Measurements from ENCODE around the gene HOXC9. TPM values are rescaled to one million over a fixed set of nuclear protein-coding genes. Genes with fewer than 3 reads are reported as not detected.
"Not testable (repeated sequence)": the region's sequence is repeated elsewhere in the genome, so short reads cannot be mapped to it uniquely, and the experiment has no call there.

Gene HOXC9
- total RNA-seq, 1 donor from 2014 or later, result not detected

GRCh38 chr12:54034785-54035310 is 34.9 kb downstream of the HOXC9 start:
- Mint-ChIP-seq H3K4me3 (no peak overlapping the region), H3K27me3 (peaks cover 84% of the 10 kb centered on the region), H3K9me3 (no peaks in the 10 kb centered on the region), H3K36me3 (ENCODE audit: low read depth) (no peaks in the 10 kb centered on the region), H3K4me1 (peaks cover 12% of the 10 kb centered on the region), H3K27ac (peak overlapping the region; percentile 60)
- intact Hi-C loops (cut with micrococcal nuclease), result loop anchor here (5.0 kb wide), 2 partner anchors 38 to 78 kb away; no protein-coding TSS in a partner anchor
- no peak for DNase-seq

GRCh38 chr12:54035568-54036264 is 35.8 kb downstream of the HOXC9 start:
- intact Hi-C loops (cut with micrococcal nuclease), result no loop called here
- Mint-ChIP-seq H3K4me3 (no peak overlapping the region), H3K9me3 (no peaks in the 10 kb centered on the region)

GRCh38 chr12:54036620-54037359 is 36.8 kb downstream of the HOXC9 start:
- no peaks in the 10 kb centered on the region for H3K36me3 Mint-ChIP-seq (ENCODE audit: low read depth)
- no peak for DNase-seq
- peaks cover 84% of the 10 kb centered on the region for H3K27me3 Mint-ChIP-seq

More at GRCh38 chr12:54035568-54036264, 35.8 kb downstream of the HOXC9 start:
- Mint-ChIP-seq H3K4me1 (peaks cover 12% of the 10 kb centered on the region), H3K27ac (no peak overlapping the region), H3K36me3 (ENCODE audit: low read depth) (no peaks in the 10 kb centered on the region), H3K27me3 (peaks cover 87% of the 10 kb centered on the region)
- DNase-seq, result no peak

GRCh38 chr12:54037360-54038283 is 37.7 kb downstream of the HOXC9 start:
- intact Hi-C loops (cut with micrococcal nuclease), result no loop called here
- H3K27ac Mint-ChIP-seq, result no peak overlapping the region
- DNase-seq, result no peak
- H3K4me1 Mint-ChIP-seq, result peaks cover 11% of the 10 kb centered on the region
- no peaks in the 10 kb centered on the region for H3K36me3 Mint-ChIP-seq (ENCODE audit: low read depth)
- no peaks in the 10 kb centered on the region for H3K9me3 Mint-ChIP-seq
- no peak overlapping the region for H3K4me3 Mint-ChIP-seq
- peaks cover 81% of the 10 kb centered on the region for H3K27me3 Mint-ChIP-seq

More at GRCh38 chr12:54036620-54037359, 36.8 kb downstream of the HOXC9 start:
- intact Hi-C loops (cut with micrococcal nuclease), result no loop called here
- H3K4me3 Mint-ChIP-seq, result no peak overlapping the region
- no peaks in the 10 kb centered on the region for H3K9me3 Mint-ChIP-seq
- H3K27ac Mint-ChIP-seq, result no peak overlapping the region
- peaks cover 12% of the 10 kb centered on the region for H3K4me1 Mint-ChIP-seq

- Mint-ChIP-seq H3K36me3 (ENCODE audit: low read depth) (no peaks in the 10 kb centered on the region), H3K4me3 (no peak overlapping the region), H3K9me3 (no peaks in the 10 kb centered on the region), H3K27me3 (peaks cover 80% of the 10 kb centered on the region), H3K4me1 (peaks cover 6% of the 10 kb centered on the region), H3K27ac (no peak overlapping the region)
- no peak for DNase-seq
- intact Hi-C loops (cut with micrococcal nuclease), result no loop called here
Measured at GRCh38 chr12:54038284-54038870, 38.4 kb downstream of the HOXC9 start.

GRCh38 chr12:54038871-54039414 is 39.0 kb downstream of the HOXC9 start:
- no peak for DNase-seq
- H3K4me1 Mint-ChIP-seq, result peaks cover 4% of the 10 kb centered on the region
- H3K36me3 Mint-ChIP-seq (ENCODE audit: low read depth), result no peaks in the 10 kb centered on the region
- H3K9me3 Mint-ChIP-seq, result no peaks in the 10 kb centered on the region
- H3K27me3 Mint-ChIP-seq, result peaks cover 82% of the 10 kb centered on the region
- intact Hi-C loops (cut with micrococcal nuclease), result no loop called here
- H3K27ac Mint-ChIP-seq, result no peak overlapping the region
- H3K4me3 Mint-ChIP-seq, result no peak overlapping the region

- H3K9me3 Mint-ChIP-seq, result no peaks in the 10 kb centered on the region
- no peak overlapping the region for H3K4me3 Mint-ChIP-seq
- no peak overlapping the region for H3K27ac Mint-ChIP-seq
- H3K4me1 Mint-ChIP-seq, result peaks cover 7% of the 10 kb centered on the region
- intact Hi-C loops (cut with micrococcal nuclease), result no loop called here
- no peaks in the 10 kb centered on the region for H3K36me3 Mint-ChIP-seq (ENCODE audit: low read depth)
- no peak for DNase-seq
- H3K27me3 Mint-ChIP-seq, result peaks cover 84% of the 10 kb centered on the region
Measured at GRCh38 chr12:54039417-54040147, 39.6 kb downstream of the HOXC9 start.

GRCh38 chr12:54040148-54040494 is 40.2 kb downstream of the HOXC9 start:
- Mint-ChIP-seq H3K27me3 (peaks cover 86% of the 10 kb centered on the region), H3K4me3 (no peak overlapping the region), H3K9me3 (no peaks in the 10 kb centered on the region), H3K4me1 (peaks cover 5% of the 10 kb centered on the region), H3K36me3 (ENCODE audit: low read depth) (no peaks in the 10 kb centered on the region), H3K27ac (no peak overlapping the region)
- no peak for DNase-seq
- intact Hi-C loops (cut with micrococcal nuclease), result no loop called here

- Mint-ChIP-seq H3K4me3 (no peak overlapping the region), H3K27ac (no peak overlapping the region), H3K27me3 (peaks cover 86% of the 10 kb centered on the region), H3K4me1 (peaks cover 5% of the 10 kb centered on the region), H3K9me3 (no peaks in the 10 kb centered on the region), H3K36me3 (ENCODE audit: low read depth) (no peaks in the 10 kb centered on the region)
- intact Hi-C loops (cut with micrococcal nuclease), result no loop called here
- no peak for DNase-seq
Measured at GRCh38 chr12:54040648-54041047, 40.7 kb downstream of the HOXC9 start.

- peaks cover 86% of the 10 kb centered on the region for H3K27me3 Mint-ChIP-seq
- intact Hi-C loops (cut with micrococcal nuclease), result no loop called here
- no peak overlapping the region for H3K4me3 Mint-ChIP-seq
- peaks cover 5% of the 10 kb centered on the region for H3K4me1 Mint-ChIP-seq
- H3K9me3 Mint-ChIP-seq, result no peaks in the 10 kb centered on the region
- no peak for DNase-seq
- H3K36me3 Mint-ChIP-seq (ENCODE audit: low read depth), result no peaks in the 10 kb centered on the region
- no peak overlapping the region for H3K27ac Mint-ChIP-seq
Measured at GRCh38 chr12:54041097-54041690, 41.2 kb downstream of the HOXC9 start.

- H3K36me3 Mint-ChIP-seq (ENCODE audit: low read depth); H3K27ac Mint-ChIP-seq; H3K9me3 Mint-ChIP-seq; DNase-seq; H3K4me1 Mint-ChIP-seq; H3K4me3 Mint-ChIP-seq; intact Hi-C loops (cut with micrococcal nuclease): not testable (repeated sequence)
- H3K27me3 Mint-ChIP-seq, result peaks cover 89% of the 10 kb centered on the region
Measured at GRCh38 chr12:54042033-54042432, 42.1 kb downstream of the HOXC9 start.
